ENCODE results near the gene TGIF1.

GRCh38 chr18:3440341-3440740, 9.6 kb upstream of the TGIF1 start:
- no peak for TF ChIP-seq CTCF (IDR thresholded peaks at IDR 0.05; ENCODE audit: low read depth, low read length, poor library complexity, severe bottlenecking)
- no peak for TF ChIP-seq EZH2phosphoT487 (IDR thresholded peaks at IDR 0.05; ENCODE audit: borderline replicate concordance, low read length)
